ENCODE results near the gene PIK3C2B.
"Not testable (repeated sequence)": the region's sequence is repeated elsewhere in the genome, so short reads cannot be mapped to it uniquely, and the experiment has no call there.

Gene PIK3C2B

DNA sequence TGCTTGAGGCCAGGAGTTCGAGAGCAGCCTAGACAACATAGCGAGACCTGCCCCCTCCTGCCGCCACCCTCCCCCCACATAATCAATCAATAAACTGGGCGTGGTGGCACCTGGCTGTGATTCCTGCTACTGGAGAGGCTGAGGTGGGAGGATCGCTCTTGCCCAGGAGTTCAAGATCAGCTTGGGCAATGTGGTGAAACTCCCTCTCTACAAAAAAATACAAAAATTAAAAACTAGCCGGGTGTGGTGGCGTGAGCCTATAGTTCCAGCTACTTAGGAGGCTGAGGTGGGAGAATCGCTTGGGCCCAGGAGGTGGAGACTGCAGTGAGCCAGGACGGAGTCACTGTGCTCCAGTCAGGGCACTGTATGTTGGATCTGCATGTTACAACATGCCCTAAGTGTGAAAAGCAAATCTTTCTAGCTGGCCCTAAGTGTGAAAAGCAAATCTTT lies 14.6 kb upstream of the PIK3C2B start:
- DNase-seq (ENCODE audit: low read depth in 3 of 3, low spot score in 1 of 3), result no peak

DNA sequence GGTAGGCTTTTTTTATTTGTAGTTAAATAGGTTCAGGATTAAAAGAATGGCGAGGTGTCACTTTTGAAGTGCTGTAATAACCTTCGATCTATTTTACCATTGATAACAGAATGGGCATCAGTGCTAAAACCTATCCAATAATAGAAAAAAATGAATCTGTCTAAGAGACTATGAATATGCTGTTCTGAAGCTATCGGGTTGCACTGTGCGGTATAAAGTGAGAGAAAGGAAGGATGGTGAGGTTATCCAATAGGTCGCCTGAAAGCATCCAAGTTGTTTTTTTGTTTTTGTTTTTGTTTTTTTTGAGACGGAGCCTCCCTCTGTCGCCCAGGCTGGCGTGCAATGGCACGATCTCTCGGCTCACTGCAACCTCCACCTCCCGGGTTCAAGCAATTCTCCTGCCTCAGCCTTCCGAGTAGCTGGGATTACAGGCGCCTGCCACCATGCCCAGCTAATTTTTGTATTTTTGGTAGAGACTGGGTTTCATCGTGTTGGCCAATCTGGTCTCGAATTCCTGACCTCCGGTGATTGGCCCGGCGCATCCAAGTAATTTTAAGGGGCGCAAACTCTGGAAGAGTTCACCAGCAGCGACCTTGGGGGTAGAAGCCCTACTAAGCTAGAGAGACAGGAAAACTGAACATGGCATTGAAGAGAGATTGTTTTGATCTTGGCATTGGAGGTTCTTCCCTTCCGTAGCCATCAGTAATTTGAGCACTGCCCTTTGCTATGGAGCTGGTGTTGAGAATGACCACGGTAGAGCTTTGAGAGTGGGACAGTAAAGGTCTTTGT lies 12.9 kb upstream of the PIK3C2B start:
- DNase-seq (ENCODE audit: low read depth in 3 of 3, low spot score in 1 of 3), result no peak

DNA sequence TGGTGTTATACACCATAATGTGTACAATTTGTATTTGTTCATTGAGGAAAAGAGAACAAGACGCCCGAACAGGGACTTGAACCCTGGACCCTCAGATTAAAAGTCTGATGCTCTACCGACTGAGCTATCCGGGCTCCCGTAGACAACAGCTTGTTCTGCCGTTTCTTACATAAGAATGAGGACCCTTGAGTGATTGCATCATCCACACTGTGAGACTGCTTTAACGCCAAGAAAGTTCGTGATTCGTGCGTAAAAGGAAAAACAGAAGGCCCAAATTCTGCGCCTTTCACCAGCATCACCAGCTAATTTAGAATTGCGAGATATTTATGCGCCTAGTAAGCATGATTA lies 12.3 kb upstream of the PIK3C2B start:
- DNase-seq (ENCODE audit: low read depth in 3 of 3, low spot score in 1 of 3), result peak; percentile 70 to 91 (median 73)

DNA sequence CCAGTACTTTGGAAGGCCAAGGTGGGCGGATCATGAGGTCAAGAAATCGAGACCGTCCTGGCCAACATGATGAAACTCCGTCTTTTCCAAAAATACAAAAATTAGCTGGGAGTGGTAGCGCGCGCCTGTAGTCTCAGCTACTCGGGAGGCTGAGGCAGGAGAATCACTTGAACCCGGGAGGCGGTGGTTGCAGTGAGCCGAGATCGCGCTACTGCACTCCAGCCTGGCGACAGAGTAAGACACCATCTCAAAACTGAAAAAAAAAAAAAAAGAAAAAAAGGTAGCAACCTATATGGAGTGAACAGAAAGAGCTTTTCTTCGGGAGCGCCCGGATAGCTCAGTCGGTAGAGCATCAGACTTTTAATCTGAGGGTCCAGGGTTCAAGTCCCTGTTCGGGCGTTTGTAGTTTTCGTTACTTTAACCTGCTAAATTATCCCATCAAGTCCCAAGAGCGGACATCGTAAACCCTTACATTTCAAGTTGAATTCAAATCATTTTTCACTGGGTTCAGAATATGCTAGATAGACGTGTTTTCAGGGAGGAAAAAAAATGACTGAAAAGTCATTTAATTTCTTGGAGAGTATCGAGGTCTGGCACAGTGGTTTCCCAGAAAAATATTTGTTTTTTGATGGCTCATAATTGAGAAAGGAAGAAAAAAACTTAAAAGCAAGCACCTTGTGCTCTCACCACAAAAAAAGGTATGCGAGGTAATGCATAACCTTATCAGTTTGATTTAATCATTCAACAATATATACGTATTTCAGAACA lies 11.8 kb upstream of the PIK3C2B start:
- peak in 2 of 3 donors; percentile 55 to 57 for DNase-seq (ENCODE audit: low read depth in 3 of 3, low spot score in 1 of 3)

DNA sequence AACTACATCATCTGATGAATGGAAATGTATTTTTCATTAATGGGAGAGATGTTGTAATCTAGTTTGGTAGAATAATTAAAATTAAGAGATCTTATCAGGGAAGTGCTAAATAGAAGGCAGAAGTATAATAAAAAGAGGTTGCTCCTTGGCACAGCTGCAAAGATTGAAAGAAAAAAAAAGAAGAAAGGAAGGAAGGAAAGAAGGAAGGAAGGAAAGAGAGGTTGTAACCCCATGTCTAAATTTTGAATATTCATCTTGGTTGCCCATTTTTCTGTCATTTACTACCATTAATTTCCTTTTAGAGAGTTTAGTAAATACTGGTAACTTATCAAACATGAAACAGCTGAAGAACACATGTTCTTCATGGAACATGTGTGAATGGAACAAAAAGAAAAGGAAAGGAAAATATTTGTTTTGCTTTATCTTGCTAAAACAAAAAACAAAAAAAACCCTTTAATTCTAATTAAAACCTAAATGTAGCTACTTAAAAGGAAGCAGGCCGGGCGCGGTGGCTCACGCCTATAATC lies 11.1 kb upstream of the PIK3C2B start:
- DNase-seq (ENCODE audit: low read depth in 3 of 3, low spot score in 1 of 3), result no peak

DNA sequence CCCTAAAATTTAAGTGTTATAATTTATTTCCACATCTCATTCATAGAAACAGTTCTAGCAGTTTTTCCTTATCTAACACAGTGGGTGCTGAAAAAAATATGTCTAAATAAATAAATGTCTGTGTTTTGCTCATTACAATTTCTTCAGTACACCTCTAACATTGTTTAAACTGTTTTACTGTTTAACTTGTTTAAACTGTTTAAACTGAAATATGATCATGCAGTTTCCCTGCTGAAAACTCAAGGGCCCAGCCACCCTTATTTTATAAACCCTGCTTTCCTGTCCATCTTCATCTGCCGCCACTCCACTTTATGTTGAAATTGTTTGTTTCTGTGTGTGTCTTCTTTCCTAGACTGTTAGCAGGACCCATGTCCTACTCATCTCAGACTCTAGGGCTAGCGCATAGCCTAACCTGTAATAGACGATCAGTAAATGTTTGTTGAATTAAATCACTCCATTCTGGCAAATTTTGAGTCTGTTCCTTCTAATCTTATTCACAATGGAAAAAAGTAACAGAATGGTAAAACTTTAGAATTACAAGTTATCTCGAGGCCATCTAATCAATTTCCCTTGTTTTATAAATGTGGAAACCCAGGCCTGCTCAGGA lies 9.4 kb upstream of the PIK3C2B start:
- no peak for DNase-seq (ENCODE audit: low read depth in 3 of 3, low spot score in 1 of 3)

DNA sequence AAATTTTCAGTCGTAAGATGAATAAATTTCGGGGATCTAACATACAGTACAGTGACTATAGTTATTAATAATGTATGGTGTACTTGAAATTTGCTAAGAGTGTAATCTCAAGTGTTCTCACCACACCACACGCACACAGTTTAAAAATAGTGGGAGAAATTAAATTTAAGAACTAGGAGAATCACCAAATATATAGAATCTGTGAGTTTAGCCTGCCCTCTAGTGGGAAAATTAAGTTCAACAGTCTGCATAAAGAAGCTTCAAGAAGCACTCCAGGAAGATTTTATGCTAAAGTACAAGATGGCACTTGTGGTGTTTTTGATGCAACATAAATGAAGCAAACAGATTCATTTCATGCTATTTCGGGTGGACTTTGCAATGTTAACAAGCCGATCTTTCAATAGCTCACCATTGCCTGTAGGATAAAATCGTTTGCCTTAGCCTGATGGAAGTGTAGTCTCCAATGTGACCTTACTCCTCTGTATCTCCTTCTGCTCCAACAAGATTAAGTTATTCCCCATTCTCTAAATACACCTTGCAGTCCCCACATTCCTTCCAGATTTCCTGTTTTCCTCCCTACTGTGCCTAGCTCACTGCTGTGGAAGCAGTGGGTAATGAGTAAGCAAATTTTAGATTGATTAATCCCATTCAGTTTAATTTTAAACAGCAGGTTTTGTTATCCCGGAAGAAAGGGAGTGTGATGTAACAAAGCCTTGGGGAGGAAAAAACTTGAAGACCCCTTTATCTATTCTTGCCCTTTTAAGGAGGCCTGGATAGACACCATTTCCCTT lies 8.7 kb upstream of the PIK3C2B start:
- no peak for DNase-seq (ENCODE audit: low read depth in 3 of 3, low spot score in 1 of 3)

DNA sequence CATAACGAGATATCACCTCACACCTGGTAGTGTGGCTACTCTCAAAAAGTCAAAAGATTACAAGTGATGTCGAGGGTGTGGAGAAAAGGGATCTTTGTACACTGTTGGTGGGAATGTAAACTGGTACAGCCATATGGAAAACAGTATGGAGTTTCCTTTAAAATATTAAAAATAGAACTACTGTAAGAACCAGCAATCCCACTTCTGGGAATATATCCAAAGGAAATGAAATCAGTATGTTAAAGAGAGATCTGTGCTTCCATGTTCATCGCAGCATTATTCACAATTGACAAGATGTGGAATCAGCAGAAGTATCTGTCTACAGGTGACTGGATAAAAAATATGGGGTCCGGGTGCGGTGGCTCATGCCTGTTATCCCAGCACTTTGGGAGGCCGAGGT lies 7.6 kb upstream of the PIK3C2B start:
- DNase-seq (ENCODE audit: low read depth in 3 of 3, low spot score in 1 of 3), result no peak

DNA sequence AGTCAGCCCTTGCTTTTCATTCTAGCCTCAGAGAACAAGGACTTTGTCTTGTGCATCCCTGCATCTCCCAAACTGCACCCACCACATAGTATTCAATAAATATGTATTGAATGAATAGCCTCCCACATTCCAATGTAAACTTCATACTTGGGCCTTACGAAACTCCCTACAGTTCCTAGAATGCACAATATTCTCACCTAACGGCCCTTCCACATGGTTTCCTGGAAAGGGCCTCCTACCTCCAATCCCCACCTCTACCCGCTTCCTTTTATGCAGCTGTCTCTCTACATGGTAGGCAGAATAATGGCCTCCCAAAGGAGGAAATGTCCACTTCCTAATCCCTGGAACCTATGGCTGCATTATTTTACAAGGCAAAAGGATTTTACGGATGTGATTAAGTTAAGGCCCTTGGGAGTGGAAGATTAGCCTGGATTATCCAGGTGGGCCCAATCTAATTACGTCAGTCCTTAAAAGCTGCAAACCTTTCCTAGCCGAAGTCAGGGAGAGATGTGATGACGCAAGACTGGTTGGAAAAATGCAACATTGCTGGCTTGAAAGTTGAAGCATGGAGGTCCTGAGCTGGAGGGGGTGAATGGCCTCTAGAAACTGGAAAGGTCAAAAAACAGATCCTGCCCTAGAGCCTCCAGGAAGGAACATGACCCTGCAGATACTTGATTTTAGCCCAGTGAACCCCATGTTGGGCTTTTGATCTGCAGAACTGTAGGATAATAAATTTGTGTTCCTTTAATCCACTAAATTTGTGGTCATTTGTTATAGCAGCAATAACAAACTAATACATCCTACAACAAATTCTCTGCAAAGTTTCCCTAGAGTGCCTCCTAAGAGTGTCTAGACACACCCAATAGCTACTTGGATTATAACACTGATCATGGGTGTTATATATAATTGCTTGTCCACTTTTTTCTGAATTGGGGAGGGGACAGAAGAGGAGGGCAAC lies 5.2 kb upstream of the PIK3C2B start:
- DNase-seq (ENCODE audit: low read depth in 3 of 3, low spot score in 1 of 3), result no peak

DNA sequence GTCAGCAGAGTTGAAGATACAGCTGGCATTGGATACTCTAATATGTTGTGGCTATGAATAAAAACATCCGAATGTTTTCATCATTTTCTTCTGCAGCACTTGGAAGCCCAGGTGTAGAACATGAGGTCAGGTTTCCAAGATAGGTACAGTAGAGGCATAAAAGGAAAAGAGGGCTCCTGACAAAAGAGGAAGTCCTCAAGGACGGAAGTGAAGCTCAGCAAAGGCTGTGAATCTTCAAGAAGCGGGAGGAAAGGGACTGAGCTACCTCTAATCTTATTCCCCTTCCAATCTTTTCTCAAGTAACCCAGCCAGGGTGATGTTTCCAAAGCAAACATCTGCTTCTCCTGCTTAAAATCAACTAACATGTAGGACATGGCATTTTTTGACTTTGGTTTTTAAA lies 4.4 kb upstream of the PIK3C2B start:
- no peak for DNase-seq (ENCODE audit: low read depth in 3 of 3, low spot score in 1 of 3)

DNA sequence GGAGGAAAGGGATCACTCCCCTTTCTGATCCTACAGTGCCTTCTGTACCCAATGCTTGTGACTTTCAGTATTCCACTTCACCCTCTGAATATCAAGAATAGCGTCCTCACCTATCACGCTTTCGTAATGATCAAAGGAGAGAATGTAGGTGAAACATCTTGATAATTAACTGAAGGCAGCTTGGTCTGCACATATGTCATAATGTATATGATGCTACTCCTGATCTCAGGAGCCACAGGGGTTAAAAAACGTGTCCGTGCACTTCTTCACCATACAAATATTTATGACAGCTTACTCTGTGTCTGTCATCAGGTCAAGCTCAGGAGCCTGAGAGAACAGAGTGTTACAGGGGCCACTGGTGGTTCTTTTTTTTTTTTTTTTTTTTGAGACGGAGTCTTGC lies 1.2 kb upstream of the PIK3C2B start:
- DNase-seq (ENCODE audit: low read depth in 3 of 3, low spot score in 1 of 3), result no peak

DNA sequence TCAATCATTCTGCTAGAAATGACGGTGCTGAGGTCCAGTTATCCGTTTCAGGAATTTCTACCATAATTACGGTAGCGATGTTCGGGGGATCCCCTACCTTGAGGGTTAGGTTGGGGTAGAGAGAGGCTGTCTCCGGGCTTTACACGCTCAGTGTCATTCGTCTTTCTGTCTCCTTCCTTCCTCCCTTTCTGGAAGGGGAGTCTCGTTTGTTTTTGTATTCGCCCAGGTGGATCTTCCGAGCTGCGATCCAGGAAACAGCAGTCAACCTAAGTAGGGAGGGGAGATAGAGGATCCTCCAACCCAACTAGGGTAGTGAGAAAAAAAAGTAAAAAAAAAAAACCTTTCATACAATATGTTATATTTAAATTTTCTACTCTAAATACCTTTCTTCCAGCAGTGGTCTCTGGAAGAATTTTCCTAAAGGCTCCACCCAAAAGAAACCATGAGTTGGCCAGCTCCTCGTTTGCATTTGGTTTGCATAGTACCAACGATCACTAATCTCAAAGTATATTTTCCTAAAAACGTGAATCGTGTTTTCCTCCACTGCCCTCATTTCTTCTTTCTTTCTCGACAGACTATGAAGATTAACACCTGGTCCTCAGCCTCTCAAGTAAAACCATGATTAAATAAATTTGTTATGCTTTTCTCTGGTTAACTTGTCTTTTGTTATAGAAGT lies 611 bp upstream of the PIK3C2B start:
- DNase-seq (ENCODE audit: low read depth in 3 of 3, low spot score in 1 of 3), result no peak

DNA sequence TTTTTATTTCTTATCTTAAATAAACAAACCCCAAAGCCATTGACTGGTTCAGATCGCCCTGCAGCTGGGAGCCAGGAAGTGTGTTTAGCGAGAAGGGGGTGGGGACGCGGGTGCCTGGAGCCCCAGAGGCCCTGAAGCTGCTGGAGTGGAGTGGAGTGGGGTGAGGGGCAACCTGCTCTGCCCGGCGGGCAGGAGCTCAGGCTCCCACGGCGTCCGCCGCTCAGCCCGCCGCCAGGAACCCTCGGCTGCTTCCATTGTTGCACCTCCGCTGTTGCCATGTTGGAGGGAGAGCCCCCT lies 673 bp downstream of the PIK3C2B start:
- peak in 1 of 3 donors; percentile 16 for DNase-seq (ENCODE audit: low read depth in 3 of 3, low spot score in 1 of 3)

DNA sequence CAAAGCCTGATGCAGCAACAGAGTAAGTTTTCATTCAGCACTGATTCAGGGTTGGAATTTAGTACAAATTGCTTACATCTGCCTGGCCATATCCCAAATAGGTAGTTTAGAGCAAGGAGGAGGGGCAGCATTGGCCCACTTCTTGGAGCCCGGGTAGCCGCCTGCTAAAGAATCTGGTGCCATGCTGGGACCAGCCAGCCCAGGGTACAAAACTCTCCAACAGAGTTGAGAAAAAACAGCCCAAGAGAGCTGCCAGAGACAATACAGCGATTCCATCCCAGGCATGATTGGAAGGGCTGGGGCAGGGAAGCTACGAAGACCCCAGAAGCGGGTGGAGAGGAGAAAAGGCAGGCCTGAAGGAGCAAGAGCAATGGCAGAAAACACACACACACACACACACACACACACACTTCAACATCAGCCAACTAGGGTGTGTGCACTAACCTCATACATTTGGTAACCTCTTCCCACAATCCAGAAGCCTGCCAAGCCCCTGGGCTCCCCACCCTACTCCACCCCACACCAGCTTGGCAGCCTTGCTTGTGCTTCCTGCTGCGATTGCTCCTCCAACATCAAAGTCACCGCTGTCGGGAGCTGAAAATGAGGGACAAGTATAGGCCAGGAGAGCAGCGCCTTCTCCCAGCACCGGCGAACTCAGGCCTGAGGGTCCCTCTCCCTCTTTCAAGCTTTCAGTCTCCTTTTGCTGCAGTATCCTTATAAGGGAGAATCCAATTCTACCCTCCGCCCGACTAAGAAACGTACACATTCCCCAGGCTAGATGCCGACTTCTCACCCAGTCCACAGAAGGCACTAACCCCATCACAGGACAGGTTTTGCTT lies 1.2 kb downstream of the PIK3C2B start:
- no peak for DNase-seq (ENCODE audit: low read depth in 3 of 3, low spot score in 1 of 3)

DNA sequence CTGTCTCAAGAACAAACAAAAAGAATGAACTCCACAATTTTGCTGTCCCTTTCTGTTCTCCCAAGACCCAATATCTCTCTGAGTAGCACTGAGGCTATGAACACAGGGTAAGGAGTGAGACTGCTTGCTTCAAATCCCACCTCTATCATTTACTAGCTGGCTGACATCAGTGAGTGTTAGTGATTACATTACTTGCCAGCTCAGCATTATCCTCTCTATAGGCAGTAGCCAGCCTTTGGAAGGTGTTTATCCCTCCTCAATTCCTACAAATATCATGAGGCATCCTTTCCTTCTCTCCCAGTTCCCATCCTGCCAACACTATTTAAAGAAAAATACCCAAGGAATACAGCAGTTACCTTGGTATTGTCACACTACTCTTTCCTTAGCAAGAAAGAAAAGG lies 3.0 kb downstream of the PIK3C2B start:
- DNase-seq (ENCODE audit: low read depth in 3 of 3, low spot score in 1 of 3), result no peak

DNA sequence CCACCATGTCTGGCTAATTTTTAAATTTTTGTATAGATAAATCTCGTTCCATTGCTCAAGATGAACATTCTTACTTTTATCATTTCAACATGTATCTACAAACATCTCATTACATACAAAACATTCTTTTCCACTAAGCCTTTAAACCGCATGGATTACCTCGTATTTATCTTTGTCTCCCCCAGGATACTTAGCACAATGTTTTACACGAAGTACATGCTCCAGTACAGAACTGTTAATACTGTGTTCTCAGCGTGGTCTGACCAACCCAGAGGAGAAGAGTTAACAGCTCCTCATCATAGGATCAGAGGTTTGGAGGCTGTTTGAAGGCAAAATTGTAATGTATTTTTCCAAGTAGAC lies 7.4 kb downstream of the PIK3C2B start:
- DNase-seq (ENCODE audit: low read depth in 3 of 3, low spot score in 1 of 3), result no peak

DNA sequence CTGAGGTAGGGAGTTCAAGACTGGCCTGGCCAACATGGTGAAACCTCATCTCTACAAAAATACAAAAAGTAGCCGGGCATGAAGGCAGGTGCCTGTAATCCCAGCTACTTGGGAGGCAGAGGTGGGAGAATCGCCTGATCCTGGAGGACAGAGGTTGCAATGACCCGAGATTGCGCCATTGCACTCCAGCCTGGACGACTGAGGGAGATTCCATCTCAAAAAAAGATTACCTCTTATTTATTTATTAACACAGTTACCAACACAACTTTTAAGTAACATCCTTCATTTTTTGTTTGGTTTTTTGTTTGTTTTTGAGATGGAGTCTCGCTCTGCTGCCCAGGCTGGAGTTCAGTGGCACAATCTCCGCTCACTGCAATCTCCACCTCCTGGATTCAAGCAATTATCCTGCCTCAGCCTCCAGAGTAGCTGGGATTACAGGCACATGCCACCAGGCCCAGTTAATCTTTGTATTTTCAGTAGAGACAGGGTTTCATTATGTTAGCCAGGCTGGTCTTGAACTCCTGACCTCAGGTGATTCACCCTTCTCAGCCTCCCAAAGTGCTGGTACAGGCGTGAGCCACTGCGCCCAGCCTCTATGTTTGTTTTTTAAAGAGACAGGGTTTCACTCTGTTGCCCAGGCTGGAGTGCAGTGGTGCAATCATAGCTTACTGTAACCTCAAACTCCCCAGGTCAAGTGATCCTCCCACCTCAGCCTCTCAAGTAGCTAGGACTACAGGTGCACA lies 7.9 kb downstream of the PIK3C2B start:
- DNase-seq (ENCODE audit: low read depth in 3 of 3, low spot score in 1 of 3), result not testable (repeated sequence)

DNA sequence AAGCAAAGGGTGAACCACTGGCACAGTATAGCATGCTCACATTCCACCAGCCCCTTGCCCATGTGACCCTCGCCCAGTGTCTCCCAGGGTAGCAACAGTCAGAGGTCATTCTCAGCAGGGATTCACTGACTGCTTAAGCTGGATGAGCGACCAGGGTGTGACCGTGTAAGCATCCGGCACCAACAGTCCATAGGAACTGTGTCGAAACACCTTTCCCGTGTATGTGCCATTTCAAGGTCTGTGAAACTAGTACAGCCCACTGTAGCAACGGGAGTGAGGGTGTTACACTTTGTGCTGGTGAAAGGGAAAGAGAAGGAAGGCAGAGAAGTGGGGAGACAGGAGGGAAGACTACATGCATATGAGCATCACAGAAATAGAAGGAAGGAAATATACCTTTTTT lies 10.8 kb downstream of the PIK3C2B start:
- no peak for DNase-seq (ENCODE audit: low read depth in 3 of 3, low spot score in 1 of 3)

Measured in stimulated activated CD4-positive, alpha-beta T cell treated with anti-CD3 and anti-CD28 coated beads, TNF-alpha, amount 100 ng/mL, for 1 hour (primary cell).